Islet precursor cell (in vitro differentiated cells): Measurements from ENCODE around the gene MAEA.

ENCODE experiments used
- DNase-seq: peaks from one replicate; pipeline ENCODE4 v3.0.0-alpha.2; 2018

MAEA gene

GRCh38 chr4:1250527-1250812, 39.2 kb upstream of the MAEA start:
- no peak for DNase-seq

DNA sequence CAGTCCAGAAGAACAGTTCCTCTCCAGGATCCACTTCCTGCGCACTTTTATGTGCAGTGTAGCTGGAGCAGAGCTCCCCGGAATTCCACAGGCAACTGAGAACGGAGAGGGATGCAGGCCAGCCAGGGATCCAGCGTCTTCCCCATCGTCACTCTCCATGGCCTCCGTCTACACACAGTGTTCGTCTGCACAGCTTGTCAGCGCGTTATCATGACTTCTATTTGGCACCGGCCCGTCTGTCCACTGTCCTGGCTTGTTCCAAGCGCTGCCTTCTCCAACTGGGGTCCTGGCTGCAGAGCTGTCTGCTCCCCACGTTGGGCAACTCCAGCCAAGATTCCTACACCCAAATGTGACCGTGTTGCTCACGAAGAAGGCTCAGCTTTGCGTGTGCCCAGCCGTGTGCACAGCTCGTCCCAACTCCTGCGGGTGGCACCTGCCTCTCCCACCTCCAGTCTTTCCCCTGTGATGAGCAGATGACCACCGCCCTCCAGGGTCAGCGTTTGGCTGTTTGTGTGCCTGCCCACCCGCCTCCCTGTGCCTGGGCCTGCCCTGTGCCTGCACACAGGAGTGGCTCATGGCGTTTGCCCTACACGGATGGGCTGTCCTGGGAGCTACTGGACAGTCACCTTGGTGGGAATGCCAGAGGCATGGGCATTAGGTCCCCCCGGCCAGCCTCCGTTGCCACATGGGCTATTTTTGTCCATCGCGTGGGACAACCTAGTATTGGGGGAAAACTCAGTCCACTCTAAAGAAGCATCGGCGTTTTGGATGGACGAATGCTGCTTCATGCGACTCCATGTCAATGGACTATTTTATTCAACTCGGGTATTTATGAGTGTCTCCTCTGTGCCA, 38.5 kb upstream of the MAEA start:
- DNase-seq, result no peak

GRCh38 chr4:1251773-1252066, 38.0 kb upstream of the MAEA start:
- DNase-seq, result no peak

DNA sequence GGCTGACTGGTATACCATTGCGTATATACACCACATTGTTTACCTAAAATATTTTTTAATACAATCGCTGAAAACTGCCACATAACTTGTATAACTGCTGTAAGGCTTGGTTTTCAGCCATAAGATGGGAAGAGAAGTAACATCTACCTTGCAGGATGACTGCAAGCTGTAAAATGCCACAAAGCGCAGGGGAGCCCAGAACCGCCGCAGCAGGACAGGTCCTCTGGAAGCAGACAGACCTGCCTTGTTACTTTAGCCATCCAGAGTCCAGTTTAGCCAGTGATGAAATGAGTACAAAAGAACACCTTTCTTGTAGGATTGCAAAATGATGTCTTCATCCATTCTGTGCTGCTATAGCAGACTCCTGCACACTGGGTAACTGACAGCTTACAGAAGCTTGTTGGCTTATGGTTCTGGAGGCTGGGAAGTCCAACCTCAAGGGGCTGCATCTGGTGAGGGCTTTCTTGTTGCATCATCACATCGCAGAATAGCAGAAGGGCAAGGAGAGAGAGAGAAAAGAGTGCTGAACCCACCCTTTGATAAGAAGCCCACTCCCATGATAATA, 36.7 kb upstream of the MAEA start:
- no peak for DNase-seq

DNA sequence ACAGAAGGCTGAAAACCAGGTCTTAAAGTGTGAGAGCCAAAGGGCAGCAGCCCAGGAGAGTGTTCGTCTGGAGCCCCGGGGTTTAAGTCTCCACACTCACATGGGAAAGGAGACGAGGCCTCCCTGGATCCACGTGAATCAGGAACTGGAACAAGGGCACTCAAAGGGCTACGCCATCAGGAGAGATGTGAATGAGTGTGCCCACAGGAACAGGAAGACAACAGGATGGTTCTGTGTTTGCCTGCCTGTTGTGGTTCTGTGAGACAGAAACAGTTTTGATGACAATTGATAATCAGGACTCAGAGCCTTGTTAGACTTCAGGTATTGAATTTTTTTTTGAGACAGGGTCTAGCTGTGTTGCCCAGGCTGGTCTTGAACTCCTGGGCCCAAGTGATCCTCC, 35.9 kb upstream of the MAEA start:
- DNase-seq, result no peak

- no peak for DNase-seq
Observed at GRCh38 chr4:1255151-1255550, 34.5 kb upstream of the MAEA start.

- no peak for DNase-seq
Observed at GRCh38 chr4:1255699-1256098, 34.0 kb upstream of the MAEA start.

- no peak for DNase-seq
Observed at GRCh38 chr4:1258457-1258856, 31.2 kb upstream of the MAEA start.

GRCh38 chr4:1259966-1260365, 29.7 kb upstream of the MAEA start:
- DNase-seq, result no peak

- DNase-seq, result no peak
Observed at GRCh38 chr4:1260418-1261106, 29.1 kb upstream of the MAEA start.

DNA sequence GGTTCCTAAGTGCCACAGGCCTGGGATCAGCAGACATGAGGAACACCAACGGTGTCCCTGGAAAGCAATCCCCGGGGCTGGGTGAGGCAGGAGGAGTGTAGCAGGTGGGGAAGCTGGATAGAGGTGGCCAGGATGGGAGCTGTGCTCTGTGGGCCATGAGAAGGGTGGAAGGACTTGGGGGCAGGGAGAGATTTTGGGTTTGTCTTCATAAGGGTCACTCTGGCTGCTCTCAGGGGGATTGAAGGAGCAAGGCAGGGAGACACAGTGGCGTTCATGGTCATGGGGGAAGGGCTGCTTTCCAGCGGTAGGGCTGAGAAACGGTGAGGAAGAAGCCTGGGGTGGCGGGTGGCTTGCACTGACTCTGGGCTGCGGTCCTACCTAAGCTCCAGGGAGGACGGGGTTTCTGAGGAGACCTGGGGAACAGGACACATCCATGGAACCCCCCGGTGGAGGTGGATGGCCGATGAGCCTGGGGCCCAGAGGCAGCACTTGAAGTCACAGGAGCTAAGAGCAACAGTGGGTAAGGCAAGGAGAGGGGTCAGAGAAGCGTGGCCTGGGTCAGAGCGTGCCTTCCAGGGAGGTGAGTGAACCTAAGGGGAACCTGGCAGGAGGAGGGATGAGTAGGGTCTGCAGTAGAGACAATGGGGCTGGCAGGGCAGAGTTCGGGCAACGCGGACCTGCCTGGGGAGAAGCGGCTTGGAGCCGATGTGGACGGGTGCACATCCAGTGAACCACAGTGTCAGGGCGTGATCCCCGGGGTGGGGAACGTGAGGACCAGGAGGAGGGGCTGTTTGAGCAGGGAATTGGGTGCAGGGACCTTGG, 28.4 kb upstream of the MAEA start:
- DNase-seq, result no peak

GRCh38 chr4:1264942-1265341, 24.7 kb upstream of the MAEA start:
- DNase-seq, result no peak

DNA sequence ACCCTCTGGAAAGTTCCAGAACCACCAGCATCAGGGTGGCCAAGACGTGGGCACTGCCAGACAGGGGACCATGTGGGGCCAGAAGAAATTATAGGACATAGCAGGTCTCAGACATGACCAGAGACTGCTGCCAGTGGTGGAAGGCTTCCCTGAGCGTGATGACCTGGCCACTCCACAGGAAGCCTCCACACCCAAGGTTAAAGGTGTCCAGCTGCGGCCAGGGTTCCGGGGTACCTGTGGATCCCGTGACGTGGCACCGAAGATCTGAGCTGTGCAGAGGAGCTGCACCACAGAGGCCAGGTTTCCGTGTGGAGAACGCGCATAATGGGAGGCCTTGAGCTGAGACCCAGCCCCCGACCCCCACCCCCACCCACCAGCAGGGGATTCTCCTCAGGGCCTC, 24.3 kb upstream of the MAEA start:
- no peak for DNase-seq

- no peak for DNase-seq
Observed at GRCh38 chr4:1266881-1267763, 22.6 kb upstream of the MAEA start.

DNA sequence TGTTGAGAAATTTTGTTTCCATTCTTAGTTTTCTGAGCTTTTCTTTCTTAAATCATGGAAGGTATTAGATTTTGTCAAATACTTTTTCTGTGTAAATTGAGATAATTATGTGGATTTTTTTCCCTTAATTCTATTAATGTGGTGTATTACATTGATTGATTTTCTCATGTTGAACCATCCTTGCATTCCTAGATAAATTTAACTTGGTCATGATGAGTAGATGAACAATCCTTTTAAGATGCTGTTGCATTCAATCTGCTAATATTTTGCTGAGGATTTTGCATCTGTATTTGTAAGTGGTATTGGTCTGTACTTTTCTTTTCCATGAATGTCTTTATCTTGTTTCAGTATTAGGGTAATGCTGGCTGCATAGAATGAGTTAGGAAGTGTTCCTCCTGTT, 20.5 kb upstream of the MAEA start:
- DNase-seq, result no peak

- no peak for DNase-seq
Observed at GRCh38 chr4:1271686-1272085, 18.0 kb upstream of the MAEA start.

DNA sequence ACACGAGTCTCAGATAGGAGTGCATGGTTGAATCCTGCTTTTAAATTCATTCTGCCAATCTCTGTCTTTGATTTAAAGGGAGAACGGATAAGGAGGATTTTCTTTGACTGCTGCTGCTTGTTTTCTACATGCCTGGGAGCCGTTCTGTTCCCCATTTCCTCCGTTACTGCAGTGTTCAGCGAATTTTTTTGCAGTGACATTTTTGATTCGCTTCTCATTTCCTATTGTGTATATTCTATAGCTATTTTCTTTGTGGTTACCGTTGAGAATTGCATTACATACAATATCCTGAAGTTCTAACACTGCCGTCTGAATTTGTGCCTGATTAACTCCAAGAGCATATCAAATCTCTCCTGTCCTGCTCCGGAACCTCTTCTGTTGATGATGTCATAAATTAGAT, 14.8 kb upstream of the MAEA start:
- no peak for DNase-seq

GRCh38 chr4:1276984-1277383, 12.7 kb upstream of the MAEA start:
- no peak for DNase-seq

- DNase-seq, result no peak
Observed at GRCh38 chr4:1277667-1278665, 11.7 kb upstream of the MAEA start.

GRCh38 chr4:1279253-1279652, 10.4 kb upstream of the MAEA start:
- DNase-seq, result peak; percentile 48

- no peak for DNase-seq
Observed at GRCh38 chr4:1283711-1284110, 6.0 kb upstream of the MAEA start.
